ENCODE results near the gene SVOPL. TPM values are rescaled to one million over a fixed set of nuclear protein-coding genes. Genes with fewer than 3 reads are reported as not detected.
A peak's percentile ranks its signal among the peaks of the same experiment; 100 is the strongest.

The SVOPL gene
- total RNA-seq, 1 experiment from 2014 or later, result 0.78 TPM

DNA sequence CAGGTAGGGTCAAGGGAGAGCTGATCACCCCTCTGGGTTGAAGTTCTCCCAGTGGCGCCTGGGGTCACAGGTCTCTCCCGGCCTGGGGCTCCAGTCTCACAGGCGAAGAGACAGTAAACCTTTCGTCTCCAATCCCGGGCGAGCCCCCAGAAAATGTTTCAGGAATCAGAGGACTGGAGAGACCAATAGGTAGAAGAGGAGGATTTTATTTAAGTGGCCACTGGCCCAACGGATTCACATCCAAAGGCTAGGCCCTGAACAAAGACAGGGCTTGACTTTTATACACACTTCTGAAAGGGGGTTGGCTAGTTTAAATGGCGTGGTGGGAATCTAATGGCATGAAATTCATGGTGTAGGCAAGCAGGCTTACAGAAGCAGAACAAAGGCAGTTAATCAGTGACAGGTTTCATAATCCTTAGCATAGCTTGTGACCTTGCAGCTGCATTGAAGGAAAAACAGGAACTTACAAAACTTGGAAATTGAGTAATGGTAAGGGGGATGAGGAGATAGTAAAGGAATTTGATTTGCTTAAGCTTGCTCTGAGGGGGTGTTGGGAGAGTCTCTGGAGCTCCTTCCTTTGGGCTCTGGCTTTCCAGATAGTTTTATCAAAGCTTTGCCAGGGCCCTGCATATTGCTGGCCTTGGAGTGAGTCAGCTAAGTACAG lies 135.6 kb downstream of the SVOPL start:
- H3K9me3 Mint-ChIP-seq (ENCODE audit: low read depth, unreplicated experiment), result peaks cover 12% of the 10 kb centered on the region
- H3K4me1 Mint-ChIP-seq (ENCODE audit: low read depth, unreplicated experiment), result peaks cover 26% of the 10 kb centered on the region
- no peak for DNase-seq
- TF ChIP-seq CTCF (IDR thresholded peaks at IDR 0.05; ENCODE audit: unreplicated experiment), result no peak
- intact Hi-C loops (cut with micrococcal nuclease; ENCODE audit: unreplicated experiment), result loop anchor here (10.0 kb wide), 2 partner anchors 99 to 271 kb away; no protein-coding TSS in a partner anchor
- H3K27me3 Mint-ChIP-seq (ENCODE audit: unreplicated experiment), result no peaks in the 10 kb centered on the region
- peak overlapping the region; percentile 95 for H3K27ac Mint-ChIP-seq (ENCODE audit: unreplicated experiment)
- CTCF ChIA-PET, result interaction anchor here (1.3 kb wide), 1 partner anchor 404 kb away, joined by 3 read pairs; no protein-coding TSS in a partner anchor
- H3K36me3 Mint-ChIP-seq (ENCODE audit: insufficient read depth, unreplicated experiment), result peaks cover 32% of the 10 kb centered on the region
- BruUV-seq (replicated peaks), result no TSS peak
- peak overlapping the region; percentile 70 for H3K4me3 Mint-ChIP-seq (ENCODE audit: low read depth, unreplicated experiment)

GRCh38 chr7:138565071-138565450 lies 136.1 kb downstream of the SVOPL start:
- BruUV-seq (replicated peaks), result no TSS peak
- Mint-ChIP-seq H3K4me1 (ENCODE audit: low read depth, unreplicated experiment) (peaks cover 26% of the 10 kb centered on the region), H3K4me3 (ENCODE audit: low read depth, unreplicated experiment) (peak overlapping the region; percentile 70), H3K27ac (ENCODE audit: unreplicated experiment) (peak overlapping the region; percentile 95), H3K36me3 (ENCODE audit: insufficient read depth, unreplicated experiment) (peaks cover 32% of the 10 kb centered on the region), H3K9me3 (ENCODE audit: low read depth, unreplicated experiment) (peaks cover 12% of the 10 kb centered on the region), H3K27me3 (ENCODE audit: unreplicated experiment) (no peaks in the 10 kb centered on the region)
- no peak for TF ChIP-seq CTCF (IDR thresholded peaks at IDR 0.05; ENCODE audit: unreplicated experiment)
- no peak for DNase-seq
- CTCF ChIA-PET, result interaction anchor here (1.3 kb wide), 1 partner anchor 403 kb away, joined by 3 read pairs; no protein-coding TSS in a partner anchor
- intact Hi-C loops (cut with micrococcal nuclease; ENCODE audit: unreplicated experiment), result loop anchor here (10.0 kb wide), 2 partner anchors 100 to 270 kb away; no protein-coding TSS in a partner anchor

DNA sequence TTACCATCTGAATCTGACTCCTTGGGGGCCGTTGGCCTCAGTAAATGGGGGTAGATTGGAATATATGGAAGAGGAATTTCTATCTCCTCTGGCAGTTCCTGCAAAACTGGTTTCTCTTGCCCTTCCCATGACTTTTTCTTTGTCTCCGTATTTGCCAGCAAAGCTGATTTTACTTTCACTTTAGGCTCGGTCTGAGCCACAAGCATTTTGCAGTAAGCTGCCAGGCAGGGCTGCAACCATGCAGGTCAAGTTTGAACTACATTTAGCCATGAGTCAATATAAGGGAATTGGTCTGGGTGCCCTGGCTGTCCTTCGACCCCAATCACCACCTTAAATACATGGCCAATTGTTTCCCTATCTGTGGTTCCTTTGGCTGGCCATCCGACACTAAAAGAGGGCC lies 136.8 kb downstream of the SVOPL start:
- intact Hi-C loops (cut with micrococcal nuclease; ENCODE audit: unreplicated experiment), result loop anchor here (1.0 to 10.0 kb wide), 4 partner anchors 100 to 300 kb away; no protein-coding TSS in a partner anchor
- TF ChIP-seq CTCF (IDR thresholded peaks at IDR 0.05; ENCODE audit: unreplicated experiment), result no peak
- Mint-ChIP-seq H3K27me3 (ENCODE audit: unreplicated experiment) (no peaks in the 10 kb centered on the region), H3K4me3 (ENCODE audit: low read depth, unreplicated experiment) (peak overlapping the region; percentile 70), H3K9me3 (ENCODE audit: low read depth, unreplicated experiment) (peaks cover 12% of the 10 kb centered on the region), H3K27ac (ENCODE audit: unreplicated experiment) (peak overlapping the region; percentile 95), H3K4me1 (ENCODE audit: low read depth, unreplicated experiment) (peaks cover 26% of the 10 kb centered on the region), H3K36me3 (ENCODE audit: insufficient read depth, unreplicated experiment) (peaks cover 32% of the 10 kb centered on the region)
- DNase-seq, result peak; percentile 66
- CTCF ChIA-PET, result interaction anchor here (0.9 kb wide), 1 partner anchor 102 kb away, joined by 3 read pairs; no protein-coding TSS in a partner anchor
- no TSS peak for BruUV-seq (replicated peaks)

DNA sequence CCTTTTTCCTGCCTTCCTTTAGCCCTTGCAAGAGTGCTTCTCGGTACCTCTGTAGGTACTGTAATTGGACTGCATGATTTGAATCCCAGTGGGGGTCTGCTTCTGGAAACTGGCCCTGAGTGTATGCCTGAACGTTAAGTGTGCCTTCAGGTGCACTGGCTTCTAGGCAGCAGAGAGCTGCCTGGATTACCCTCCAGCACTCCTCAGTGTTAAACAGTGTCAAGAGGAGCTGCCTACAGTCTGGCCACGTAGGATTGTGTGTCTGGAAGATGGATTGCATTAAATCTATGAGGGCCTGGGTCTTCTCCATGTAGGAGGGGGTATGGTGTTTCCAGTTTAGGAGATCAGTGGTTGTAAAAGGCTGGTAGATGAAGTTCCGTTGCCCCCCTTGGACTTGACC lies 137.4 kb downstream of the SVOPL start:
- CTCF ChIA-PET, result interaction anchor here (0.9 kb wide), 2 partner anchors 101 to 175 kb away, joined by 3 to 4 read pairs; no protein-coding TSS in a partner anchor
- DNase-seq, result peak; percentile 13
- peaks cover 12% of the 10 kb centered on the region for H3K9me3 Mint-ChIP-seq (ENCODE audit: low read depth, unreplicated experiment)
- no peaks in the 10 kb centered on the region for H3K27me3 Mint-ChIP-seq (ENCODE audit: unreplicated experiment)
- intact Hi-C loops (cut with micrococcal nuclease; ENCODE audit: unreplicated experiment), result loop anchor here (1.0 to 10.0 kb wide), 4 partner anchors 101 to 300 kb away; no protein-coding TSS in a partner anchor
- no peak for TF ChIP-seq CTCF (IDR thresholded peaks at IDR 0.05; ENCODE audit: unreplicated experiment)
- H3K27ac Mint-ChIP-seq (ENCODE audit: unreplicated experiment), result peak overlapping the region; percentile 95
- H3K36me3 Mint-ChIP-seq (ENCODE audit: insufficient read depth, unreplicated experiment), result peaks cover 32% of the 10 kb centered on the region
- peak overlapping the region; percentile 70 for H3K4me3 Mint-ChIP-seq (ENCODE audit: low read depth, unreplicated experiment)
- BruUV-seq (replicated peaks), result no TSS peak
- H3K4me1 Mint-ChIP-seq (ENCODE audit: low read depth, unreplicated experiment), result peaks cover 26% of the 10 kb centered on the region

All from Calu3 (cell line).